HepG2 (cell line): Measurements from ENCODE around the gene PTPN3. TPM values are rescaled to one million over a fixed set of nuclear protein-coding genes. Genes with fewer than 3 reads are reported as not detected.

Source experiments
- CHD4 ChIP-seq: fragments of 200-600 bp; sonication (generic); IDR thresholded peaks from 2 replicates; pipeline ENCODE4 v1.7.0; 2017; ENCODE audit warnings: mild to moderate bottlenecking, low read length, borderline replicate concordance
- EZH2 ChIP-seq: conservative IDR thresholded peaks from 2 replicates; pipeline ENCODE4 v1.6.1; 2012; ENCODE audit warnings: mild to moderate bottlenecking, low read depth, low read length, moderate library complexity
- HNF4A ChIP-seq: sonication (generic); formaldehyde crosslinking; IDR thresholded peaks from 2 replicates; pipeline ENCODE4 v1.4.0; 2020; ENCODE audit warnings: missing genetic modification reagents
- HNF4G ChIP-seq, 2 experiments: sonication (generic) in 1 of 2; formaldehyde crosslinking in 1 of 2; IDR thresholded peaks; 2 replicates each; pipeline versions ENCODE4 v1.4.0 to v1.6.1; 2011 to 2020; ENCODE audit warnings: borderline replicate concordance in 2 of 2, low read depth in 2 of 2, mild to moderate bottlenecking in 2 of 2, low read length in 1 of 2, missing genetic modification reagents in 1 of 2, moderate library complexity in 1 of 2
- KLF16 ChIP-seq, 2 experiments: sonication (generic) in 1 of 2; formaldehyde crosslinking in 1 of 2; IDR thresholded peaks; 2 replicates each; pipeline versions ENCODE4 v1.6.1 to v1.8.0; 2016 to 2023; ENCODE audit warnings: missing genetic modification reagents in 2 of 2, missing compliant biosample characterization in 1 of 2
- MAFF ChIP-seq: IDR thresholded peaks from 2 replicates; pipeline ENCODE4 v1.6.1; 2011; ENCODE audit warnings: low read depth, low read length, improper control_type of control experiment
- SKI ChIP-seq: fragments of 450-650 bp; IDR thresholded peaks from one replicate; pipeline ENCODE4 v1.6.1; 2018; ENCODE audit warnings: mild to moderate bottlenecking; ENCODE audit not compliant: partially characterized antibody
- SMARCE1 ChIP-seq: fragments of 450-650 bp; IDR thresholded peaks from 2 replicates; pipeline ENCODE4 v1.6.1; 2017; ENCODE audit warnings: borderline replicate concordance
- TBL1XR1 ChIP-seq: fragments of 150-350 bp; IDR thresholded peaks from 2 replicates; pipeline ENCODE4 v1.6.1; 2014; ENCODE audit warnings: borderline replicate concordance, low read length; ENCODE audit not compliant: partially characterized antibody
- TERF1 ChIP-seq: sonication (generic); formaldehyde crosslinking; IDR thresholded peaks from 2 replicates; pipeline ENCODE4 v1.8.0; 2022; ENCODE audit warnings: mild to moderate bottlenecking, missing genetic modification reagents, moderate library complexity
- ZKSCAN1 ChIP-seq: fragments of 150-350 bp; IDR thresholded peaks from 2 replicates; pipeline ENCODE4 v1.6.1; 2014; ENCODE audit warnings: low read length
- ZNF17 ChIP-seq: sonication (generic); formaldehyde crosslinking; IDR thresholded peaks from 2 replicates; pipeline ENCODE4 v1.5.0; 2020; ENCODE audit warnings: mild to moderate bottlenecking, missing genetic modification reagents
- ZNF232 ChIP-seq: sonication (generic); formaldehyde crosslinking; IDR thresholded peaks from 2 replicates; pipeline ENCODE4 v1.4.0; 2020; ENCODE audit warnings: missing genetic modification reagents, borderline replicate concordance
- ZNF629 ChIP-seq: sonication (generic); formaldehyde crosslinking; conservative IDR thresholded peaks from 2 replicates; pipeline ENCODE4 v1.5.0; 2020; ENCODE audit warnings: missing genetic modification reagents
- polyA plus RNA-seq, 8 experiments: library from polyadenylated mRNA; depleted of rRNA in 3 of 8; stranded (reverse) in 7 of 8; unstranded in 1 of 8; fragments of >200 nt; fragmentation: Illumina TruSeq in 4 of 8; extraction: Trizol in 4 of 8; gene quantifications; 2 replicates each; pipeline versions ENCODE4 v1.2.1 to v1.2.3, GENCODE V29; 2011 to 2016; ENCODE audit warnings: low read depth in 4 of 8, missing spikeins in 1 of 8, mixed read lengths in 1 of 8; ENCODE audit not compliant: insufficient read depth in 1 of 8
- total RNA-seq, 5 experiments: library from RNA; depleted of rRNA; stranded (reverse); fragments of >200 nt; fragmentation: Illumina TruSeq; extraction: Trizol; gene quantifications; 2 replicates each; pipeline ENCODE4 v1.2.3, GENCODE V29; 2016; ENCODE audit warnings: low read depth in 1 of 5
- TF ChIP-seq, protein P1 (sequence below): sonication (generic); formaldehyde crosslinking; IDR thresholded peaks from 2 replicates; pipeline ENCODE4 v1.4.0; 2020; ENCODE audit warnings: missing genetic modification reagents
- TF ChIP-seq, protein P2 (sequence below): sonication (generic); formaldehyde crosslinking; IDR thresholded peaks from 2 replicates; pipeline ENCODE4 v1.4.0; 2020; ENCODE audit warnings: missing genetic modification reagents
- TF ChIP-seq, protein P3 (sequence below): sonication (generic); formaldehyde crosslinking; IDR thresholded peaks from 2 replicates; pipeline ENCODE4 v1.4.0; 2020; ENCODE audit warnings: missing genetic modification reagents, borderline replicate concordance

The PTPN3 gene
- total and polyA plus RNA-seq, 2 of the 13 experiments (the other 11 are each of a cell fraction or from before 2014, with no cell fraction given) = 5.6 to 20.5 TPM

DNA sequence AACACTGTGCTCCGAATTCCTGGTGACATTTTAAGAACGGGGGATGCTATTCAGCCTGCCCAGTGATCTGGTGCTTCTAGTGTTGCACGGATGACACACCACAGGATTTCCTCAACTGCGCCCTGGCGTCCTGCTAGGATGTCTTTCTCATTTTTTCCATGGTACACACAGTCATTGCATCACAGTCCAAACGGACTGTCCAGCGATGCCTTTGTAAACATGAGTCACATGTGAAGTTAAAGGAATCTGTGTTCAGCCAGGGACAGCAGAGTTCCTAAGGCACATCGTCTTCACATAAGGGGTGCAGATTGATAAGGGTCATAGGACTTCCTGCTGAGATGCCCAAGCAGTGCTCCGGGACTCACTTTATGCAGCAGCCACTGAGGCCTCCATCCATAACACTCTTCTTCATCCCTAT is 9.3 kb upstream of the PTPN3 start (continued):
- TF ChIP-seq HNF4G (IDR thresholded peaks at IDR 0.05; ENCODE audit: borderline replicate concordance, low read depth, low read length) (peak; percentile 66; the same call in 1 of the 2 replicates), HNF4G (CRISPR knock-in tag; IDR thresholded peaks at IDR 0.05; ENCODE audit: borderline replicate concordance, low read depth) (no peak; the same call in 1 of the 2 replicates), CHD4 (no peak), ZNF629 (CRISPR knock-in tag) (no peak), ZNF232 (CRISPR knock-in tag) (no peak), HNF4A (peak; percentile 89), SMARCE1 (no peak), ZNF17 (CRISPR knock-in tag) (no peak), TBL1XR1 (peak; percentile 72), MAFF (no peak), SKI (peak; percentile 61), KLF16 (CRISPR knock-in tag; IDR thresholded peaks at IDR 0.05) (peak in 1 of 2 experiments; percentile 90; a peak in 2 of 4 replicates), TERF1 (no peak), EZH2 (no peak), ZKSCAN1 (0 out of 2 replicates have a peak, but pooled peaks have one; percentile 8)
- TF ChIP-seq, protein P1, sequence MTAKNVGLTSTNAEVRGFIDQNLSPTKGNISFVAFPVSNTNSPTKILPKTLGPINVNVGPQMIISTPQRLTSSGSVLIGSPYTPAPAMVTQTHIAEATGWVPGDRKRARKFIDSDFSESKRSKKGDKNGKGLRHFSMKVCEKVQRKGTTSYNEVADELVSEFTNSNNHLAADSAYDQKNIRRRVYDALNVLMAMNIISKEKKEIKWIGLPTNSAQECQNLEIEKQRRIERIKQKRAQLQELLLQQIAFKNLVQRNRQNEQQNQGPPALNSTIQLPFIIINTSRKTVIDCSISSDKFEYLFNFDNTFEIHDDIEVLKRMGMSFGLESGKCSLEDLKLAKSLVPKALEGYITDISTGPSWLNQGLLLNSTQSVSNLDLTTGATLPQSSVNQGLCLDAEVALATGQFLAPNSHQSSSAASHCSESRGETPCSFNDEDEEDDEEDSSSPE (CRISPR knock-in tag) = no peak
- TF ChIP-seq, protein P2, sequence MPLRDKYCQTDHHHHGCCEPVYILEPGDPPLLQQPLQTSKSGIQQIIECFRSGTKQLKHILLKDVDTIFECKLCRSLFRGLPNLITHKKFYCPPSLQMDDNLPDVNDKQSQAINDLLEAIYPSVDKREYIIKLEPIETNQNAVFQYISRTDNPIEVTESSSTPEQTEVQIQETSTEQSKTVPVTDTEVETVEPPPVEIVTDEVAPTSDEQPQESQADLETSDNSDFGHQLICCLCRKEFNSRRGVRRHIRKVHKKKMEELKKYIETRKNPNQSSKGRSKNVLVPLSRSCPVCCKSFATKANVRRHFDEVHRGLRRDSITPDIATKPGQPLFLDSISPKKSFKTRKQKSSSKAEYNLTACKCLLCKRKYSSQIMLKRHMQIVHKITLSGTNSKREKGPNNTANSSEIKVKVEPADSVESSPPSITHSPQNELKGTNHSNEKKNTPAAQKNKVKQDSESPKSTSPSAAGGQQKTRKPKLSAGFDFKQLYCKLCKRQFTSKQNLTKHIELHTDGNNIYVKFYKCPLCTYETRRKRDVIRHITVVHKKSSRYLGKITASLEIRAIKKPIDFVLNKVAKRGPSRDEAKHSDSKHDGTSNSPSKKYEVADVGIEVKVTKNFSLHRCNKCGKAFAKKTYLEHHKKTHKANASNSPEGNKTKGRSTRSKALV = no peak
- TF ChIP-seq, protein P3, sequence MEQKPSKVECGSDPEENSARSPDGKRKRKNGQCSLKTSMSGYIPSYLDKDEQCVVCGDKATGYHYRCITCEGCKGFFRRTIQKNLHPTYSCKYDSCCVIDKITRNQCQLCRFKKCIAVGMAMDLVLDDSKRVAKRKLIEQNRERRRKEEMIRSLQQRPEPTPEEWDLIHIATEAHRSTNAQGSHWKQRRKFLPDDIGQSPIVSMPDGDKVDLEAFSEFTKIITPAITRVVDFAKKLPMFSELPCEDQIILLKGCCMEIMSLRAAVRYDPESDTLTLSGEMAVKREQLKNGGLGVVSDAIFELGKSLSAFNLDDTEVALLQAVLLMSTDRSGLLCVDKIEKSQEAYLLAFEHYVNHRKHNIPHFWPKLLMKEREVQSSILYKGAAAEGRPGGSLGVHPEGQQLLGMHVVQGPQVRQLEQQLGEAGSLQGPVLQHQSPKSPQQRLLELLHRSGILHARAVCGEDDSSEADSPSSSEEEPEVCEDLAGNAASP = peak; percentile 81; the same call in 1 of the 2 replicates
